Mesothelial cell of epicardium (in vitro differentiated cells): ENCODE results near the gene TTC4. TPM values are rescaled to one million over a fixed set of nuclear protein-coding genes. Genes with fewer than 3 reads are reported as not detected.

Source experiments
- DNase-seq, 2 experiments: peaks; one replicate each; pipeline ENCODE4 v3.0.0; 2021; ENCODE audit warnings: low spot score in 2 of 2; ENCODE audit not compliant: unreplicated experiment in 2 of 2
- H3K27ac Mint-ChIP-seq: 2 replicates; pipeline ENCODE4 v1.8.0; 2021; ENCODE audit warnings: mixed read lengths
- H3K27me3 Mint-ChIP-seq: 2 replicates; pipeline ENCODE4 v1.8.0; 2021; ENCODE audit warnings: low read depth, mixed read lengths
- H3K36me3 Mint-ChIP-seq: 2 replicates; pipeline ENCODE4 v1.8.0; 2021; ENCODE audit warnings: mixed read lengths
- H3K4me1 Mint-ChIP-seq: 2 replicates; pipeline ENCODE4 v1.8.0; 2021; ENCODE audit warnings: mixed read lengths
- H3K4me3 Mint-ChIP-seq: 2 replicates; pipeline ENCODE4 v1.8.0; 2021; ENCODE audit warnings: mild to moderate bottlenecking, moderate library complexity, mixed read lengths
- H3K9me3 Mint-ChIP-seq: 2 replicates; pipeline ENCODE4 v1.8.0; 2021; ENCODE audit warnings: mixed read lengths
- CTCF ChIP-seq: fragments of 200-600 bp; sonication (generic); IDR thresholded peaks from one replicate; pipeline ENCODE4 v1.5.0; 2021; ENCODE audit warnings: antibody characterized with exemption; ENCODE audit not compliant: unreplicated experiment
- total RNA-seq: library from RNA; stranded (reverse); gene quantifications from 3 replicates; pipeline ENCODE4 v1.2.1, GENCODE V29; 2021

Gene TTC4
- total RNA-seq, 1 donor from 2014 or later, result 20.5 TPM

GRCh38 chr1:54754486-54755285, 39.0 kb downstream of the TTC4 start:
- no peak overlapping the region for H3K27ac Mint-ChIP-seq
- H3K9me3 Mint-ChIP-seq, result no peaks in the 10 kb centered on the region
- H3K27me3 Mint-ChIP-seq, result peaks cover 2% of the 10 kb centered on the region
- peaks cover 7% of the 10 kb centered on the region for H3K36me3 Mint-ChIP-seq
- no peaks in the 10 kb centered on the region for H3K4me1 Mint-ChIP-seq
- no peak overlapping the region for H3K4me3 Mint-ChIP-seq
- no peak for DNase-seq
- no peak for TF ChIP-seq CTCF

- no peak for TF ChIP-seq CTCF
- no peak for DNase-seq
- peaks cover 3% of the 10 kb centered on the region for H3K4me1 Mint-ChIP-seq
- H3K9me3 Mint-ChIP-seq, result no peaks in the 10 kb centered on the region
- H3K27me3 Mint-ChIP-seq, result no peaks in the 10 kb centered on the region
- no peak overlapping the region for H3K4me3 Mint-ChIP-seq
- H3K27ac Mint-ChIP-seq, result no peak overlapping the region
- peaks cover 7% of the 10 kb centered on the region for H3K36me3 Mint-ChIP-seq
Observed at GRCh38 chr1:54757833-54758232, 42.2 kb downstream of the TTC4 start.

GRCh38 chr1:54758678-54759348, 43.2 kb downstream of the TTC4 start:
- Mint-ChIP-seq H3K4me1 (peaks cover 12% of the 10 kb centered on the region), H3K4me3 (no peak overlapping the region), H3K27ac (no peak overlapping the region), H3K9me3 (no peaks in the 10 kb centered on the region), H3K27me3 (no peaks in the 10 kb centered on the region), H3K36me3 (peaks cover 7% of the 10 kb centered on the region)
- no peak for DNase-seq
- TF ChIP-seq CTCF, result no peak

DNA sequence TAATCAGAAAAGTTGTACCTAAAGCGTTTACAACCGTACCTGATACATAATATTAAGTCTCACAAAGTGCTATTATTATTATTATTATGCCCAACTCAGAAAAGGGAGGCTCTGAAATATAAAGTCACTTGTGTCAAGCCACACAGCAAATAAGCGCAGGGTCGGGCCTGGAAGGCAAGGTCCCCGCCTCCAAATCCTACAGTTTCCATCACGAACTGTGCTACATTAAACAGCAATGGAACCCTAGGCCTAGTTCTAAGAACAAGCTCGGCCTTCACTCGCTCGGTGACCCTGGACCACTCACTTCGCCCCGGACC, 48.1 kb downstream of the TTC4 start:
- no peak for TF ChIP-seq CTCF
- H3K27me3 Mint-ChIP-seq, result peaks cover 7% of the 10 kb centered on the region
- no peak for DNase-seq

DNA sequence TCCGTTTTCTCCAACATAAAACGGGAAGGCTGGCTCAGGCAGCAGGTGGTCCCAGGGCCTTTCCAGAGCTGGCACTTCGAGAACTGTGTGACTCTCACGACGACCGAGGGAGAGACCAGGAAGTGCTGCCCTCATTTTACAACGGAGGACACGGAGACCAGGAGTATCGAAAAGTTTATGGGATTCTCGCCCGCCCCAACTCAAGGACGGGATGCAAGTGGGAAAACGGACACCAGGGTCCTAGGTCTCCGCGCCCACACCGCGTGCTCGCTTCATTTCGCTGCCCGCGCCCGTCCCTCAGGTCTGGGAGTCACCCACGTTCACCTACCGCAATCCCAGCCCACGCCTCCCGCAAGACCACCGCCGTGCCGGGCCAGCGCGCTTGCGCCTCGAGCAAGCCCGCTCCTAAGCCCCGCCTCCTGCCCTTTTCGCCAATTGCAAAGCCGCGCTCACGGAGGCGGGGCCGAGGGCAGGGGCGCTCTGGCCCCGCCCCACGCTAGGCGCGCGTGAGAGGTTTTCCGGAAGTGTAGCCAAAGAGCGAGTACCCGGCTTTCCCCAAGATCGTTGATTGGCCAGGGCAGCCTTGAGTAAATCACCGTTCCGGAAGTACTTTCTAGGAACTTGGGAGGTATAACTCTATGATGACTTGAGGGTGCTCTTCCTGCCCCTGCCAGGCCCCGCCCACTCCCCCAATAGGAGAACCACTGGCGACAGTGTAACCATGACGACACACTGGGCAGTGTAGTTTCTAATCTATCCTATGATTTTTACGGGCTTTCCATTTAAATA, 48.7 kb downstream of the TTC4 start, which contains the start of gene PARS2:
TSS of gene PARS2 (minus strand) at position 391 of the 789 bp plus-strand sequence. CDS start 5,362 bp downstream, outside the sequence.
- Mint-ChIP-seq H3K4me1 (peaks cover 17% of the 10 kb centered on the region), H3K36me3 (no peaks in the 10 kb centered on the region), H3K27me3 (peaks cover 9% of the 10 kb centered on the region), H3K4me3 (peak within 1 kb of the TSS; percentile 91), H3K9me3 (no peaks in the 10 kb centered on the region), H3K27ac (peak within 1 kb of the TSS; percentile 98)
- TF ChIP-seq CTCF, result no peak
- DNase-seq, result peak; percentile 97 to 98

More for the DNA sequence above, 48.1 kb downstream of the TTC4 start:
- peaks cover 17% of the 10 kb centered on the region for H3K4me1 Mint-ChIP-seq
- no peaks in the 10 kb centered on the region for H3K9me3 Mint-ChIP-seq
- H3K36me3 Mint-ChIP-seq, result no peaks in the 10 kb centered on the region
- H3K4me3 Mint-ChIP-seq, result peak overlapping the region; percentile 91
- peak overlapping the region; percentile 98 for H3K27ac Mint-ChIP-seq
